GM18867 (cell line): ENCODE results near the gene EIF5.

Source experiments
- ATAC-seq: cut with Tn5 transposase; IDR thresholded peaks from one replicate; pipeline ENCODE4 v1.9.1; 2021; ENCODE audit warnings: mild to moderate bottlenecking, moderate library complexity; ENCODE audit not compliant: unreplicated experiment

EIF5 gene

DNA sequence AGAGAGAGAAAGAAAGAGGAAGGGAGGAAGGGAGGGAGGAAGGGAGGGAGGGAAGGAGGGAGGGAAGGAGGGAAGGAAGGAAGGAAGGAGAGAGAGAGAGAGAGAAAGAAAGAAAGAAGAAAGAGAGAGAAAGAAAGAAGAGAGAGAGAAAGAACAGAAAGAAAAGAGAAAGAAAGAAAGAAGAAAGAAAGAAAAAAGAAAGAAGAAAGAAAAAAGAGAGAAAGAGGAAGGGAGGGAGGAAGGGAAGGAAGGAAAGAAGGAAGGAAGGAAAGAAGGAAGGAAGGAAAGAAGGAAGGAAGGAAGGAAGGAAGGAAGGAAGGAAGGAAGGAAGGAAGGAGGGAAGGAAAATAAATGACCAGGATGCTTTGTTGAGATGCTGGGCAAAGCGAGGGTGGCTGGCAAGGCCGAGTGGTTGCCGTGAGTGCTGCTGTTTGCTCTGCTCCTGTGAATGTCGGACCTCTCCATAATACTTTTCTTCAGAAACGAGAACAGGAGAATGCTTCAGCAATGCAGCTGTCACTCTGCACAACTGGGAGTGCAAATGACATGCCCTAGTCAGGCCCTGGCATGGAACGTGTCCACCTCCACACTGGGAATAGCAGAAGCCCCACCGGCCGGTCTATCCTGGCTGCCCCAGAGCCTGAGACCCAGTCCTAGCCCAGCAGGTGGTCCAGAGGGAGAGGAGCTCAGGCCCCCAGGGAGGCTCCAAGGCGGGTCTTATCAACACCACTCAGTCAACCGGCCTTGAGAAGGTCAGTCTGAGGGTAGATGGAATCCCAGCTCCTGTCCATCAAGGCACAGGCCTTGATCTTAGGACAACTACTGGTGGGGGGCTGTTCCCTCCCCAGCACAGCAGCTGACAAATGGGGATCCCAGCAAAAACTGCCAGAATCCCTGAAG, 25.1 kb upstream of the EIF5 start:
- no peak for ATAC-seq

DNA sequence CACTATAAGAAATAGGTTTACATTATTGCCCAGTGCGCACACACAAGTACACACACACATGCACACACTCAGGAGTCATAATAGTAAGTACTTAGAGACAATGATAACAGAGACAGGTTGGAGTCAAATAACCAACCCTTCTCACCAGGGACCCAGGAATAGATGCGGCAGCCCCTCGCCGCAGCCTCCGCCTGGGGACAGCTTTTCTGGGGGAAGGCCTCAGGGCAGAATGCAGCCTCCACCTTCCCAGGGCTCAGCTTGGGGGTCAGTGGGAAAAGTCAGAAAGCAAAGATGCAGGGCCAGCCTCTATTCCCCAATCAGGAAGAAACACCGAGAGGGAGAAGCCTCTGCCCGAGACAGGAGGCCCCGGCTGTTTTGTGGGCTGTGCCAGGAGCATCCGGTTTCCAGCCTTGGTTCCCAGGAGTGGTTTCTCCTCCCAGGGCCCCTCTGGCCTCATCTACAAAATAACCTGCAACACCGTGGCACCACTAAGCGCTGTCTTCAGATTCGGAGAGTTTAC, 23.4 kb upstream of the EIF5 start:
- no peak for ATAC-seq

- no peak for ATAC-seq
These were observed 22.7 kb upstream of the EIF5 start for GRCh38 chr14:103311171-103311997.

DNA sequence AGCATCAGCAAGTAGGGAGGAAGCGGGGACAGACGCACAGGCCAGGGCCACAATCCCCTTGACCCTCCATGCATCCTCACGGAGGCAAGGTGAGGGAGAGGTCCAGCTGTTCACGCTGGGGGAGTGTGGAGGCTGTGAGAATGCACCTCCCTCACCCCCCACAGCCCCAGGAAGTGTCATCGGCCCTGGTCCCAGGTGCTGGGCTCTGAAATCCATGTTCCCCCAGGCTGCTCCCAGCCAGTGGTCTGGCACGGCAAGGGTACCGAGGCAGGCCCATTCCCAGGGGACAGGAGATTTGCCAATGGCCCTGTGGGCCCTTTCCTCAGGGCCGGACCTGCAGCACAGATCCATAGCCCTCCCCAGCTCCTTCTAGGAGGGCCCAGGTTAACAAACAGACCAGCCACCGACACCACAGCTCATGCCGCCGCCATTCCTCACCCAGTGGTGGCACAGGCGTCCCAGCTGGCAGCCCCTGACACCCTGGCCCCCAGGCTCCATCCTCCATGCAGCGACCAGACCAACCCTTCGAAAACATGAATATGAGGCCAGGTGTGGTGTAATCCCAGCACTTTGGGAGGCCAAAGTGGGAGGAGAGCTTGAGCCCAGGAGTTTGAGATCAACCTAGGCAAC, 21.9 kb upstream of the EIF5 start:
- ATAC-seq, result no peak

GRCh38 chr14:103313704-103314103, 20.3 kb upstream of the EIF5 start:
- no peak for ATAC-seq

DNA sequence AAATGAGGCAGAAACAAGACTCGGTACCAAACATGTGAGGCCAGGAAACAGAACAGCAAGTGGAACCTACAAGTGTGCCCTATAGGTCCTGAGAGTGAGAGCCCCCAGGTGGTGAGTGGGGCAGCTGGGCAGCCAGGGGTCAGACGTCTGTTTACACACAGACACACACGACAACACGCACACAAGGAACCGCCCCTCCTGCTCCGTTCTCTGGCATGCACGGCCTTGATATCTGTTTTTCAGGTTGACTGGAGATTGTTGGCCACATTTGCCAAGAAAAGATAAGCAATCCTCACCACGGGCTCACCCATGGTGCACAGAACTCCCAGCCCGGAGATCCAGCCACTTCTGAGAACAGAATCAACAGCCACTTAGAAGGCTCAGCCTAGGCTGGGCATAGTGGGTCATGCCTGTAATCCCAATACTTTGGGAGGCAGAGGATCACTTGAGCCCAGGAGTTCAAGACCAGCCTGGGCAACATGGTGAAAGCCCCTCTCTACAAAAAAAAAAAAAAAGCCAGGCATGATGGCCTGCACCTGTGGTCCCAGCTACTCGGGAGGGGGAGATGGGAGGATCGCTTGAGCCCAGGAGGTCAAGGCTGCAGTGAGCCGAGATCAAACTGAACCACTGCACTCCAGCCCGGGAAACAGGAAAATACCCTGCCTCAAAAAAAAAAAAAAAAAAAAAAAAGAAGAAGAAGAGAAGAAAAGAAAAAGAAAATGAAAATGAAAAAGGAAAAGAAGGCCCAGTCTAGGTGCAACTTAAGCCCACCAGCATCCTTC, 19.4 kb upstream of the EIF5 start:
- no peak for ATAC-seq

GRCh38 chr14:103315351-103315911, 18.6 kb upstream of the EIF5 start:
- no peak for ATAC-seq

- ATAC-seq, result no peak
These were observed 18.1 kb upstream of the EIF5 start for GRCh38 chr14:103315941-103316340.

- ATAC-seq, result no peak
These were observed 17.3 kb upstream of the EIF5 start for GRCh38 chr14:103316721-103317121.

DNA sequence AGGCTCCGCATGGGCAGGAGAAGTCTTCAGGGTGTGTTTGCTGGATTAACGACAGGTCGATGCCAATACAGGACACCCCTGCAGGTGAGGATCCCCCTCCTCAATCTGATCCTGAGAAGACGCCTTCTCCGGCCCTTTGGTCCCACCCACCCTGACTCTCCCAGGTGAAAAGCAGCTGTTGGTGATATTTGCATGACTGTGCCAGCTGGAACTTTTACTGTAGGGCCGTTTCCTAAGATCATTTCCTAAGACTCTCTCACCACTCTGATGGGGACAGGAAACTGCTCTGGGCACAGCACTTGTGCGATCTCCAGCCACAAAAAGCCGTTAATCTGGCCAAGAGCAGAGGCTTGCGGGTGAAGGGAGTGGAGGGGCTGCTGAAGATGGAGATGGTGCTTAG, 16.8 kb upstream of the EIF5 start:
- no peak for ATAC-seq

DNA sequence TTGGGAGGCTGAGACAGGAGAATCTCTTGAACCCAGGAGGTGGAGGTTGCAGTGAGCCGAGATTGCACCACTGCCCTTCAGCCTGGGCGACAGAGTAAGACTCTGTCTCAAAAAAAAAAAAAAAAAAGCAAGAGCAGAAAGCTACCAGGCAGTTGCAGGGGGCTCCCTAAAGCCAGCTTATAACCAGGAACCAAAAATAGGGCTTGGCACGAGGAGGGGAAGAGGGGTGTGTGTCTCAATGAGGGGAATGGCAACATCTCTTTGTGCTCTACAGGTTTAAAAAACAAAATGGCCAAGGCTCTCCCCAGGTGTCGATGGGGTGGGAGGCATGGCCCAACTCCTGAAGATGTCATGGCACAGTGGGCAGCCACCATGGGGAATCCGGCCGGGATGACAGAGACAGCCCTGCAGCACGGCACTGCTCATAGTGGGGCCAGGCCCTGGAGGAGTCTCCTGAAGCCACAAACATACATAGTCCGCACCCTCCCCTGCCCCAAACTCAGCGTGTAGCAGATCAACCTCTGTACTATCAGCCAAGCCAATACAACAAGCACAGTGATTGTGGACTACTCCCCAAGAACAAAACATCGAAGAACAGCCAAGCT, 16.0 kb upstream of the EIF5 start:
- ATAC-seq, result no peak

DNA sequence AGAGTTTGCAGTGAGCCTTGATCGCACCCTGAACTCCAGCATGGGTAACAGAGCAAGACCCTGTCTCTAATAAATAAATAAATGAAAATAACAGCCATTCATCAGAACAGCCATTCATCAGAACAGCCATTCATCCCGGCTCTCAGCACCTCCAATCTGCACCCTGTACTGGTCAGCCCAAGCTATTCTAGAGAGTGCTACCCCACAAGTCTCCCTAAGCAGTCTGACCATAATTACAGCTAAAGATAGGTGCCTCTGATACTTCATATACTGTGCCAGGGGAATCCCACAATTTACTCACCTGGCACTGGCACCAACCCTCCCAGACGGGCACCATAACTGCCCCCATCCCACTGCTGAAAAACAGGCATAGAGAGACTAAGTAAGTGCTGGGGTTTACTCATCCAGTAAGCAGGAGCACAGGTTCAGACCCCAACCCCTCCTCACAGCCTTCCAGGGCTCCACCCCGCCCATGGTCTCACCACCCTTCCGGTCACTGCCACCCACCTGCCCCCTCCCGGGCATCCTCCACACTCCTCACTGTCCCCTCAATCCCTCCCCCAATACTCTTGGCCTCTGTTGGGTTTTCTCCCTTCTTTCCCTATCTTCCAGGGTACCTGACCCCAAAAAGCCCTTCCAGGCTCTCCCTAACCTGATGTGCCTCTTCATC, 15.2 kb upstream of the EIF5 start:
- peak; percentile 60 for ATAC-seq

GRCh38 chr14:103319422-103319821, 14.6 kb upstream of the EIF5 start:
- ATAC-seq, result peak; percentile 77

- no peak for ATAC-seq
These were observed 8.0 kb upstream of the EIF5 start for GRCh38 chr14:103326078-103326477.

DNA sequence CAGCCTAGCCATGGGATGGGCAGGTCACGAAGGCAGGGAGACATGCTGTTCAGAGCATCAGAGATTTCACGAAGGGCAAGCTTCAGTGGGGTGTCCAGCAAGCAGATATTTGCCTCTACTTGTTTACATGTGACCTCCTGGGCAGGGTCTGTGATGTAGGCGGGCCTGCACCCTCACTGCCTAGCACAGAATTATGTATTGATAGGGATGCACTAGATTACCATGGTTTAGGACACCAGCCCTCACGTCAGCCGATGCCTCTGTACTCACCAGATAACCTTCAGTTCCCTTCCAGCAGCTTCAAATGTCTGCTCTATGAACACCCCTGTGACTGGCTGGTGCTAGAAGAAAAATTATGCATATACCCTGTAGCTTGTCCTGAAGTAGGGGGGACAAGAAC, 5.1 kb upstream of the EIF5 start:
- no peak for ATAC-seq

- ATAC-seq, result no peak
These were observed 4.4 kb upstream of the EIF5 start for GRCh38 chr14:103329401-103330347.

DNA sequence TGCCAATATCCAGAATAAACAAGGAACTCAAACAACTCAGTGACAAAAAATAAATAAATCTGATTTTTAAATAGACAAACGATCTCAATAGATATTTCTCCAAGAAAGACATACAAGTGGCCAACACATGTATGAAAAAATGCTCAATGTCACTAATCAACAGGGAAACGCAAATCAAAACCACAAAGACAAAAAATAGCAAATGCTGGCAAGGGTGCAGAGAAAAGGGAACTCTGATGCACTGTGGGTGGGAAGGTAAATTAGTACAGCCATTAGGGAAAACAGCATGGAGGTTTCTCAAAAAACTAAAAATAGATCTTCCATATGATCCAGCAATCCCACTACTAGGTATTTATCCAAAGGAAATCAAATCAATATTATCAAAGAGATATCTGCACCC, 3.5 kb upstream of the EIF5 start:
- no peak for ATAC-seq
